ENCODE results near the gene AMHR2.

Gene AMHR2

DNA sequence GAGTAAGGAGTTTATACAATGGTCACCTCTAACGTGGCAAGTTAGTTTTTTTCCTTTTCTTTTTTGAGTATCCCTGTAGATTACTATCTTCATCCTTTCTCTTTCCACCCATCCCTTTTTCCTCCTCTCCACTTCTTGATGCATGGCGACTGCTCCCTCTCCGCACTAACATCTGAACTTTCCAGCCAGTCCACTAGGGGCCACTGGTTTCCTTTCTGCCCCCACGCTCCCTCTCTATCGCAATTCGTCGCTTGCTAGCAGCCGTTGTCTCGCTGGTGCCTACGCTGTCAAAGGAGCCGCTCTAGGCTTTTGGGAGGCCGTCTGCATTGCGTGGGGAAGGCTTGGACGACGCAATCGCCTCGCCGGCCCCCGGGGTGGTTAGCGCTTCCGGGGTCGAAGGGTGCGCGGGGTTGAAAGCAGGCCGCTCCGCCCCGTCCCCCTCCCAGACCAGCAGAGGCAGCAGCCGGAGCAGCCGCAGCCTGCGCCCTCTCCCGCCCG, 28.1 kb downstream of the AMHR2 start, which contains the start of gene PCBP2:
Gene PCBP2 (plus strand): TSS at position 442 of the 498 bp plus-strand sequence. CDS start 2,699 bp downstream, outside the sequence.
- Histone ChIP-seq H3K27me3 (ENCODE audit: insufficient read depth, low read length, poor library complexity) (no peaks in the 10 kb centered on the region), H3K9ac (ENCODE audit: low read length) (peak within 1 kb of the TSS; percentile 100), H3K18ac (ENCODE audit: low read length) (peak within 1 kb of the TSS; percentile 94), H3K4me1 (ENCODE audit: control insufficient read depth, low read depth, low read length) (peaks cover 4% of the 10 kb centered on the region), H4K5ac (ENCODE audit: low read length) (peak within 1 kb of the TSS; percentile 23), H2BK5ac (ENCODE audit: low read length) (peak within 1 kb of the TSS; percentile 96), H3K4me2 (ENCODE audit: low read length) (peak within 1 kb of the TSS; percentile 97), H3K56ac (ENCODE audit: low read length) (peak within 1 kb of the TSS; percentile 99), H3K27ac (ENCODE audit: low read depth, low read length) (peak within 1 kb of the TSS; percentile 96), H2AK5ac (ENCODE audit: low read length) (no peak within 1 kb of the TSS), H3K4me3 (ENCODE audit: low read length) (peak within 1 kb of the TSS; percentile 100), H4K8ac (ENCODE audit: low read depth, low read length) (no peak within 1 kb of the TSS), H3K79me2 (ENCODE audit: control insufficient read depth, insufficient read depth, low read length) (peaks cover 38% of the 10 kb centered on the region), H2BK120ac (ENCODE audit: low read depth, low read length) (no peak within 1 kb of the TSS), H3K36me3 (ENCODE audit: control insufficient read depth, insufficient read depth, low read length) (peaks cover 14% of the 10 kb centered on the region), H3K4ac (ENCODE audit: low read depth, low read length) (peak within 1 kb of the TSS; percentile 99), H3K79me1 (ENCODE audit: low read length) (peaks cover 13% of the 10 kb centered on the region), H3K23ac (ENCODE audit: low read length) (peak within 1 kb of the TSS; percentile 80), H2BK15ac (replicated peaks; ENCODE audit: low read depth) (no peak within 1 kb of the TSS)
- DNase-seq: peak; percentile 100
- no CpG with 5 or more reads among the region's 32 CpGs for WGBS (ENCODE audit: extremely low coverage, insufficient coverage, low lambda C conversion rate)

DNA sequence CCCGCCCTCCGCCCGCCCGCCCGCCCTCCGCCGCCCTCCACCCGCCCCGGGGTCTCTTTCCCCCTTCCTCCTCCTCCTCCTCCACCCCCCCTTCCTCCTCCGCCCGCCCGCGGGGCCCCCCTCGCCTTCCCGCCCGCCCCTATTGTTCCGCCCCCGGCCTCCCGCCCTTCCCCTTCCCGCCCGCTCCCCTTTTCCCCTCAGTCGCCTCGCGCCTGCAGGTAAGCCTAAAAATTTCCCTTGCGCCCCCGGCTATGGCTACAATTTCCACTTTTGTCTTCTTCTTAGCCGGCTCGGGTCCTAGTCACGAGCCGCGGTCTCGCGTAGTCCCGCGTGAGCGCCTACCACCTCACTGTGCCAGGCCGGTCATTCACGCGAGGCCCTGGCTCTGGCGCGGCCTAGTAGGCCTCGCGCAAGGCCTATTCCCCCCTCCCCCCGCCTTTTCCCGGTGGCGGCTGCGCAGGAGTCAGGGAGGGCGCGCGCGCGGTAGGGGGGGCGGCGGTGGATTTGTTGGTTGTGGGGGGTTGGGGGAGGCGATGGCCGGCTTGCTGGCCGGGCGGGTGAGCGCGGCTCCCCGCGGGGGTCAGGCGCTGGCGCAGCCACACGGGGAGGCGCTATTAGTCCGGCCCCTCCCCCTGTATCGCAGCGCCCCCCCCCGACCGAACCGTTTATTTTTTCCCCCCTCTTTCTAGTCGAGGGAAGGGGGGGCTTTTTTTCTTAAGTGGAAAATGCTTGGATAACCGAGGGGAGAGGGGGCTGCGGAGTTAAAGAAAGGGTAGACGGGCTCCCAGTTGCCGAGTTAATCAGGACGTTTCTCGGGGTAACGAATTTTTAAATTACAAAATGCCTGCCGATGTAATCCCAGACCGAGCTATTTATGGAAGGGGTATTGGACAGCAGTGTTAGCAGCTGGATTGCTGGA, 28.8 kb downstream of the AMHR2 start:
- H3K27me3 ChIP-seq (ENCODE audit: insufficient read depth, low read length, poor library complexity): no peaks in the 10 kb centered on the region
- H3K4me2 ChIP-seq (ENCODE audit: low read length): peak overlapping the region; percentile 97
- H3K79me2 ChIP-seq (ENCODE audit: control insufficient read depth, insufficient read depth, low read length): peaks cover 45% of the 10 kb centered on the region
- DNase-seq: peak; percentile 93
- no peak overlapping the region for H2AK5ac ChIP-seq (ENCODE audit: low read length)
- H3K4ac ChIP-seq (ENCODE audit: low read depth, low read length): peak overlapping the region; percentile 99
- peaks cover 16% of the 10 kb centered on the region for H3K79me1 ChIP-seq (ENCODE audit: low read length)
- peak overlapping the region; percentile 94 for H3K18ac ChIP-seq (ENCODE audit: low read length)
- no CpG with 5 or more reads among the region's 82 CpGs for WGBS (ENCODE audit: extremely low coverage, insufficient coverage, low lambda C conversion rate)
- H2BK120ac ChIP-seq (ENCODE audit: low read depth, low read length): no peak overlapping the region
- peaks cover 4% of the 10 kb centered on the region for H3K4me1 ChIP-seq (ENCODE audit: control insufficient read depth, low read depth, low read length)
- H3K23ac ChIP-seq (ENCODE audit: low read length): peak overlapping the region; percentile 80
- peak overlapping the region; percentile 23 for H4K5ac ChIP-seq (ENCODE audit: low read length)
- H3K27ac ChIP-seq (ENCODE audit: low read depth, low read length): peak overlapping the region; percentile 96
- H3K36me3 ChIP-seq (ENCODE audit: control insufficient read depth, insufficient read depth, low read length): peaks cover 18% of the 10 kb centered on the region
- H3K4me3 ChIP-seq (ENCODE audit: low read length): peak overlapping the region; percentile 100
- H2BK15ac ChIP-seq (replicated peaks; ENCODE audit: low read depth): no peak overlapping the region
- no peak overlapping the region for H4K8ac ChIP-seq (ENCODE audit: low read depth, low read length)
- peak overlapping the region; percentile 96 for H2BK5ac ChIP-seq (ENCODE audit: low read length)
- peak overlapping the region; percentile 99 for H3K56ac ChIP-seq (ENCODE audit: low read length)
- peak overlapping the region; percentile 100 for H3K9ac ChIP-seq (ENCODE audit: low read length)

DNA sequence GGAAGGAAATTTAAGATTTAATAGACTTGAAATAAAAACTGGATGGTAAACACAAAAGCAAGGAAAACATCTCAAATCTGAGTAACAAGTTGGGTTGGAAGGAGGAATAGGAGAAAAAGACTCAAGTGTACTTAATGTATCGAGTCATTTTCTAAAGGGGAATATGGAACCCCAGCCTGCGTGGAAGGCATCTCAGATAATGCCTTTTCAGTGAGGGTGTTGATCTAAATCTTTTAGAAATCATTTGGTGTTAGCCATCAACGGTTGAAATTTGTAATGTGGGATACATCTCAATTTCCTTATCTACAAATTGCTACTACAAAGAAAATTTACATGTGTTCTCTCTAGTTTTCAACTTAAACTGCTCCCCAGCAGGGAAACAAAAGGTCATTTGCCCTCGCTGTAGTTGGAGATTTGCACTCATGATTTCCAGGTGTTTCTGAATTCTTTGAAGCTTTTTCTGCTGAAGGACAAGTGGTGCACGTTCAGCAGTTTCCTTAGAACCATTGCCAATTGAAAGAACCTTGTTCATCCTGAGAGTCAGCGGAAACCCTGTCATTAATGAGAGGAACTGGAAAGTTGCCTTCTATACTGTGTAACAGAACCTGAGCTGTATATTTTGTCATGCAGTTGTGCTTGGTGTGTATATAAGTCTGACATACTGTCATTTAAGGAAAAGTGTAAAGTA, 30.4 kb downstream of the AMHR2 start:
- no peak overlapping the region for H2BK120ac ChIP-seq (ENCODE audit: low read depth, low read length)
- peaks cover 22% of the 10 kb centered on the region for H3K36me3 ChIP-seq (ENCODE audit: control insufficient read depth, insufficient read depth, low read length)
- H3K4ac ChIP-seq (ENCODE audit: low read depth, low read length): no peak overlapping the region
- no peak overlapping the region for H3K23ac ChIP-seq (ENCODE audit: low read length)
- H3K79me2 ChIP-seq (ENCODE audit: control insufficient read depth, insufficient read depth, low read length): peaks cover 50% of the 10 kb centered on the region
- no peak for DNase-seq
- H2BK5ac ChIP-seq (ENCODE audit: low read length): no peak overlapping the region
- WGBS (ENCODE audit: extremely low coverage, insufficient coverage, low lambda C conversion rate): no CpG with 5 or more reads among the region's 6 CpGs
- H3K18ac ChIP-seq (ENCODE audit: low read length): no peak overlapping the region
- H3K27me3 ChIP-seq (ENCODE audit: insufficient read depth, low read length, poor library complexity): no peaks in the 10 kb centered on the region
- no peak overlapping the region for H2BK15ac ChIP-seq (replicated peaks; ENCODE audit: low read depth)
- peak overlapping the region; percentile 30 for H3K4me3 ChIP-seq (ENCODE audit: low read length)
- H3K4me2 ChIP-seq (ENCODE audit: low read length): peak overlapping the region; percentile 60
- peaks cover 4% of the 10 kb centered on the region for H3K4me1 ChIP-seq (ENCODE audit: control insufficient read depth, low read depth, low read length)
- H4K5ac ChIP-seq (ENCODE audit: low read length): no peak overlapping the region
- H4K8ac ChIP-seq (ENCODE audit: low read depth, low read length): no peak overlapping the region
- peaks cover 19% of the 10 kb centered on the region for H3K79me1 ChIP-seq (ENCODE audit: low read length)
- peak overlapping the region; percentile 22 for H3K56ac ChIP-seq (ENCODE audit: low read length)
- H2AK5ac ChIP-seq (ENCODE audit: low read length): no peak overlapping the region
- peak overlapping the region; percentile 64 for H3K9ac ChIP-seq (ENCODE audit: low read length)
- no peak overlapping the region for H3K27ac ChIP-seq (ENCODE audit: low read depth, low read length)

DNA sequence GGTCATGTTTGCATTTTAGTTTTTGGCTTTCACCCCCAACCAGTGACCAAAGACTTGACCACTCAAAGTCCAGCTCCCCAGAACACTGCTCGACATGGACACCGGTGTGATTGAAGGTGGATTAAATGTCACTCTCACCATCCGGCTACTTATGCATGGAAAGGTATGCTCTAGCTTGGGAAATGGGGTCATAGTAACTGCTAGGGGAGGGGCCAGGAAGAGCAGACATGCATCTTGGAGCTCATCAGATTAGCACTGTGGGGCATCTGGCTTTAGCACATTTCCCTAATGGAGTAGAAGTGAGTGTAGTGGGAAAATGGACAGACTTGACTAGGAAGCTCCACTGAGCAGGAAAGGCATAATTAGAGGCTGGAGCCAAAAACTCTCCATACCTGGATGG, 31.1 kb downstream of the AMHR2 start:
- Histone ChIP-seq H3K27ac (ENCODE audit: low read depth, low read length) (no peak overlapping the region), H2AK5ac (ENCODE audit: low read length) (no peak overlapping the region), H3K27me3 (ENCODE audit: insufficient read depth, low read length, poor library complexity) (no peaks in the 10 kb centered on the region), H3K79me2 (ENCODE audit: control insufficient read depth, insufficient read depth, low read length) (peaks cover 52% of the 10 kb centered on the region), H3K4me3 (ENCODE audit: low read length) (no peak overlapping the region), H3K23ac (ENCODE audit: low read length) (no peak overlapping the region), H3K36me3 (ENCODE audit: control insufficient read depth, insufficient read depth, low read length) (peaks cover 23% of the 10 kb centered on the region), H3K9ac (ENCODE audit: low read length) (peak overlapping the region; percentile 26), H3K18ac (ENCODE audit: low read length) (no peak overlapping the region), H3K4me1 (ENCODE audit: control insufficient read depth, low read depth, low read length) (peaks cover 4% of the 10 kb centered on the region), H4K5ac (ENCODE audit: low read length) (no peak overlapping the region), H3K4me2 (ENCODE audit: low read length) (peak overlapping the region; percentile 19), H3K79me1 (ENCODE audit: low read length) (peaks cover 20% of the 10 kb centered on the region), H2BK5ac (ENCODE audit: low read length) (no peak overlapping the region), H2BK120ac (ENCODE audit: low read depth, low read length) (no peak overlapping the region), H3K56ac (ENCODE audit: low read length) (peak overlapping the region; percentile 18), H2BK15ac (replicated peaks; ENCODE audit: low read depth) (no peak overlapping the region), H4K8ac (ENCODE audit: low read depth, low read length) (no peak overlapping the region), H3K4ac (ENCODE audit: low read depth, low read length) (no peak overlapping the region)
- peak; percentile 56 for DNase-seq
- no CpG with 5 or more reads among the region's 3 CpGs for WGBS (ENCODE audit: extremely low coverage, insufficient coverage, low lambda C conversion rate)

DNA sequence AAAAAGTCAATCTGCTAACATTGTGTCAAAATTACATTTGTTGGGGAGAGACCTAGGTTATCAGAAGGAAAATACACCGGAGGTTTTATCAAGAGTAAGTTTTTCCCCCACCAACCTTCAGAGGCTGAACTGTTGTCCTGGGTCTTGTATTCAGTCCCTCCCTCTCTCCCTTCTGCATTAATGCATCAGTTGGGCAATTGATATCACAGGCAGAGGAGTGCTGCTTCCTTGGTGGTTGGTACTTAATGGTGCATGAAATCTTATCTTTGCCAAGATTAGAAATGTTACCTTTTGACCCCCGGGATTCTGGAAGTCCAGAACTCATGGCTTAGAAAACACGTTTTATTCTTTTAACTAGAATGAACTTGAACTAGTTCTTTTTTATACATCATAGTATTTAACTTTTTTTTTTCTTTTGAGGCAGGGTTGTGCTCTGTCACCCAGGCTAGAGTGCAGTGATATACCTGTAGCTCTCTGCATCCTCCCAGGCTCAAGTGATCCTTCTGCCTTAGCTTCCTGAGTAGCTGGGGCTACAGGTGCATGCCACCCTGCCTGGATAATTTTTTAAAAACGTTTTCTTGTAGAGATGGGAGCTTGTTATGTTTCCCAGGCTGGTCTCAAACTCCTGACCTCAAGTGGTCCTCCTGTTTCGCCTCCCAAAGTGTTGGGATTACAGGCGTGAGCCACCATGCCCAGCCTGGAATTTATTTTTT, 33.2 kb downstream of the AMHR2 start:
- Histone ChIP-seq H3K4me1 (ENCODE audit: control insufficient read depth, low read depth, low read length) (peaks cover 4% of the 10 kb centered on the region), H3K79me1 (ENCODE audit: low read length) (peaks cover 22% of the 10 kb centered on the region), H2BK120ac (ENCODE audit: low read depth, low read length) (no peak overlapping the region), H2BK5ac (ENCODE audit: low read length) (no peak overlapping the region), H3K27ac (ENCODE audit: low read depth, low read length) (no peak overlapping the region), H3K79me2 (ENCODE audit: control insufficient read depth, insufficient read depth, low read length) (peaks cover 66% of the 10 kb centered on the region), H3K4ac (ENCODE audit: low read depth, low read length) (no peak overlapping the region), H3K36me3 (ENCODE audit: control insufficient read depth, insufficient read depth, low read length) (peaks cover 33% of the 10 kb centered on the region), H3K23ac (ENCODE audit: low read length) (no peak overlapping the region), H3K9ac (ENCODE audit: low read length) (no peak overlapping the region), H2AK5ac (ENCODE audit: low read length) (no peak overlapping the region), H4K5ac (ENCODE audit: low read length) (no peak overlapping the region), H3K4me2 (ENCODE audit: low read length) (no peak overlapping the region), H3K27me3 (ENCODE audit: insufficient read depth, low read length, poor library complexity) (no peaks in the 10 kb centered on the region), H2BK15ac (replicated peaks; ENCODE audit: low read depth) (no peak overlapping the region), H3K4me3 (ENCODE audit: low read length) (no peak overlapping the region), H3K18ac (ENCODE audit: low read length) (no peak overlapping the region), H4K8ac (ENCODE audit: low read depth, low read length) (no peak overlapping the region), H3K56ac (ENCODE audit: low read length) (no peak overlapping the region)
- DNase-seq: no peak
- no CpG with 5 or more reads among the region's 6 CpGs for WGBS (ENCODE audit: extremely low coverage, insufficient coverage, low lambda C conversion rate)

Data from mesendoderm (in vitro differentiated cells).